HEK293T (cell line): ENCODE data around the gene PRKCE.

Source experiments
- CTCF ChIA-PET: fragments of 350-600 bp; formaldehyde crosslinking; extraction: SDS; loops from one replicate; lab custom pipeline; 2021; ENCODE audit warnings: antibody characterized with exemption, inconsistent platforms; lab: Yijun Ruan, JAX
- POLR2A ChIA-PET: fragments of 350-600 bp; formaldehyde crosslinking; extraction: SDS; loops from one replicate; lab custom pipeline; 2020; ENCODE audit warnings: antibody characterized with exemption, inconsistent platforms; lab: Yijun Ruan, JAX
- DNase-seq: peaks from one replicate; pipeline ENCODE4 v3.0.0; 2012; ENCODE audit warnings: mixed read lengths; ENCODE audit errors: extremely low spot score
- ARNT ChIP-seq: fragments of 450-650 bp; IDR thresholded peaks from 2 replicates; pipeline ENCODE4 v1.6.1; 2017; ENCODE audit warnings: mild to moderate bottlenecking
- BHLHE40 ChIP-seq: fragments of 450-650 bp; IDR thresholded peaks from 2 replicates; pipeline ENCODE4 v1.6.1; 2016; ENCODE audit warnings: mild to moderate bottlenecking, moderate library complexity, borderline replicate concordance
- CTBP1 ChIP-seq: fragments of 450-650 bp; IDR thresholded peaks from 2 replicates; pipeline ENCODE4 v1.6.1; 2016; ENCODE audit warnings: borderline replicate concordance
- ELF4 ChIP-seq: fragments of 450-650 bp; IDR thresholded peaks from 2 replicates; pipeline ENCODE4 v1.6.1; 2017; ENCODE audit warnings: antibody characterized with exemption
- FOXA1 ChIP-seq: fragments of 450-650 bp; IDR thresholded peaks from 2 replicates; pipeline ENCODE4 v1.6.1; 2016; ENCODE audit warnings: mild to moderate bottlenecking
- FOXK2 ChIP-seq: fragments of 450-650 bp; IDR thresholded peaks from 2 replicates; pipeline ENCODE4 v1.6.1; 2016; ENCODE audit warnings: mild to moderate bottlenecking
- FOXM1 ChIP-seq: fragments of 450-650 bp; IDR thresholded peaks from 2 replicates; pipeline ENCODE4 v1.6.1; 2017; ENCODE audit warnings: mild to moderate bottlenecking, borderline replicate concordance
- HDGF ChIP-seq: fragments of 450-650 bp; IDR thresholded peaks from 2 replicates; pipeline ENCODE4 v1.6.1; 2017; ENCODE audit warnings: antibody characterized with exemption, borderline replicate concordance
- L3MBTL2 ChIP-seq: fragments of 450-650 bp; conservative IDR thresholded peaks from 2 replicates; pipeline ENCODE4 v1.6.1; 2016; ENCODE audit warnings: mild to moderate bottlenecking
- LEF1 ChIP-seq: fragments of 450-650 bp; IDR thresholded peaks from 2 replicates; pipeline ENCODE4 v1.6.1; 2017; ENCODE audit warnings: mild to moderate bottlenecking, borderline replicate concordance
- NFRKB ChIP-seq: fragments of 450-650 bp; IDR thresholded peaks from 2 replicates; pipeline ENCODE4 v1.6.1; 2016; ENCODE audit warnings: mild to moderate bottlenecking, moderate library complexity
- PKNOX1 ChIP-seq: fragments of 450-650 bp; IDR thresholded peaks from 2 replicates; pipeline ENCODE4 v1.6.1; 2016
- SP1 ChIP-seq: fragments of 450-650 bp; IDR thresholded peaks from 2 replicates; pipeline ENCODE4 v1.6.1; 2017
- SUZ12 ChIP-seq: fragments of 450-650 bp; IDR thresholded peaks from 2 replicates; pipeline ENCODE4 v1.6.1; 2016; ENCODE audit warnings: mild to moderate bottlenecking
- TARDBP ChIP-seq: fragments of 450-650 bp; IDR thresholded peaks from 2 replicates; pipeline ENCODE4 v1.6.1; 2016
- ZNF384 ChIP-seq: fragments of 450-650 bp; IDR thresholded peaks from 2 replicates; pipeline ENCODE4 v1.6.1; 2016

The PRKCE gene

GRCh38 chr2:46062637-46063412 is 411.4 kb downstream of the PRKCE start:
- ChIA-PET POLR2A (no interaction called here), CTCF (interaction anchor here (0.5 to 1.5 kb wide), 11 partner anchors 11 to 1047 kb away, joined by 3 to 7 read pairs (median 3); partner anchors contain the start of gene EPAS1)
- DNase-seq = peak; percentile 78
- TF ChIP-seq PKNOX1 (no peak), LEF1 (no peak), SUZ12 (no peak), FOXA1 (no peak), BHLHE40 (no peak), TARDBP (no peak), ZNF384 (no peak), CTBP1 (no peak), SP1 (no peak), ELF4 (no peak), HDGF (no peak), ARNT (no peak), L3MBTL2 (no peak), FOXM1 (no peak), FOXK2 (no peak), NFRKB (no peak)

- CTCF ChIA-PET = no interaction called here
- DNase-seq = no peak
- POLR2A ChIA-PET = no interaction called here
- no peak for TF ChIP-seq LEF1
- no peak for TF ChIP-seq ZNF384
These were observed 412.9 kb downstream of the PRKCE start for GRCh38 chr2:46064396-46064795.

GRCh38 chr2:46065152-46065551 is 413.7 kb downstream of the PRKCE start:
- TF ChIP-seq TARDBP = no peak
- TF ChIP-seq FOXK2 = no peak
- TF ChIP-seq FOXM1 = no peak
- TF ChIP-seq ARNT = no peak
- no peak for TF ChIP-seq BHLHE40
- no peak for TF ChIP-seq NFRKB
- TF ChIP-seq LEF1 = no peak
- TF ChIP-seq ZNF384 = no peak
- no peak for TF ChIP-seq L3MBTL2
- no peak for TF ChIP-seq SP1
- DNase-seq = no peak
- ChIA-PET POLR2A (no interaction called here), CTCF (no interaction called here)

GRCh38 chr2:46066116-46066515 is 414.6 kb downstream of the PRKCE start:
- TF ChIP-seq SP1 = no peak
- TF ChIP-seq NFRKB = no peak
- no peak for TF ChIP-seq BHLHE40
- TF ChIP-seq ARNT = no peak
- no peak for TF ChIP-seq TARDBP
- no peak for TF ChIP-seq CTBP1
- TF ChIP-seq ZNF384 = no peak
- TF ChIP-seq ELF4 = no peak
- no peak for TF ChIP-seq SUZ12
- no peak for TF ChIP-seq FOXA1
- TF ChIP-seq L3MBTL2 = no peak
- TF ChIP-seq LEF1 = no peak
- TF ChIP-seq FOXM1 = no peak
- no peak for TF ChIP-seq PKNOX1
- no peak for TF ChIP-seq HDGF
- TF ChIP-seq FOXK2 = no peak
- no peak for DNase-seq
- CTCF ChIA-PET = no interaction called here
- POLR2A ChIA-PET = no interaction called here

GRCh38 chr2:46066601-46067000 is 415.1 kb downstream of the PRKCE start:
- POLR2A ChIA-PET = no interaction called here
- no peak for TF ChIP-seq NFRKB
- no peak for TF ChIP-seq SUZ12
- TF ChIP-seq BHLHE40 = no peak
- TF ChIP-seq SP1 = no peak
- no peak for TF ChIP-seq L3MBTL2
- no peak for TF ChIP-seq FOXK2
- TF ChIP-seq TARDBP = no peak
- TF ChIP-seq LEF1 = no peak
- no peak for TF ChIP-seq FOXA1
- no peak for TF ChIP-seq HDGF
- no peak for TF ChIP-seq ZNF384
- TF ChIP-seq ELF4 = no peak
- TF ChIP-seq ARNT = no peak
- TF ChIP-seq PKNOX1 = no peak
- TF ChIP-seq CTBP1 = no peak
- no peak for TF ChIP-seq FOXM1
- CTCF ChIA-PET = no interaction called here
- DNase-seq = no peak

GRCh38 chr2:46067062-46067461 is 415.6 kb downstream of the PRKCE start:
- POLR2A ChIA-PET = no interaction called here

More at GRCh38 chr2:46067062-46067461, 415.6 kb downstream of the PRKCE start:
- CTCF ChIA-PET = no interaction called here
- TF ChIP-seq ZNF384 = no peak
- TF ChIP-seq FOXM1 = no peak
- TF ChIP-seq PKNOX1 = no peak
- no peak for TF ChIP-seq HDGF
- TF ChIP-seq ARNT = no peak
- no peak for TF ChIP-seq FOXA1
- TF ChIP-seq L3MBTL2 = no peak
- no peak for TF ChIP-seq SP1
- no peak for TF ChIP-seq FOXK2
- TF ChIP-seq ELF4 = no peak
- no peak for TF ChIP-seq CTBP1
- no peak for TF ChIP-seq LEF1
- TF ChIP-seq SUZ12 = no peak
- TF ChIP-seq NFRKB = no peak
- TF ChIP-seq TARDBP = no peak
- TF ChIP-seq BHLHE40 = no peak
- DNase-seq = no peak
